Kidney epithelial cell (primary cell): ENCODE data around the gene OTUB1. TPM values are rescaled to one million over a fixed set of nuclear protein-coding genes. Genes with fewer than 3 reads are reported as not detected.

Experiments
- DNase-seq: peaks from one replicate; pipeline ENCODE4 v3.0.0-alpha.2; 2010; ENCODE audit warnings: low read depth
- H3K27me3 ChIP-seq: 2 replicates; pipeline ENCODE4 v1.6.0; 2011; ENCODE audit warnings: low read length; ENCODE audit not compliant: control insufficient read depth, insufficient read depth
- H3K36me3 ChIP-seq: 2 replicates; pipeline ENCODE4 v1.5.1; 2011; ENCODE audit warnings: low read length; ENCODE audit not compliant: control insufficient read depth, insufficient read depth
- H3K4me3 ChIP-seq: 2 replicates; pipeline ENCODE4 v1.5.1; 2011; ENCODE audit warnings: low read depth, mild to moderate bottlenecking, control low read depth, low read length
- CTCF ChIP-seq: IDR thresholded peaks from 2 replicates; pipeline ENCODE4 v1.5.1; 2011; ENCODE audit warnings: mild to moderate bottlenecking, moderate library complexity, low read length, control low read depth, inconsistent platforms; ENCODE audit not compliant: insufficient read depth, poor library complexity, severe bottlenecking
- total RNA-seq: library from RNA; depleted of rRNA; stranded (reverse); fragments of >200 nt; gene quantifications from 2 replicates; pipeline ENCODE4 v1.2.3, GENCODE V29; 2015

Gene OTUB1
- total RNA-seq, 1 donor from 2014 or later: 100.0 TPM

DNA sequence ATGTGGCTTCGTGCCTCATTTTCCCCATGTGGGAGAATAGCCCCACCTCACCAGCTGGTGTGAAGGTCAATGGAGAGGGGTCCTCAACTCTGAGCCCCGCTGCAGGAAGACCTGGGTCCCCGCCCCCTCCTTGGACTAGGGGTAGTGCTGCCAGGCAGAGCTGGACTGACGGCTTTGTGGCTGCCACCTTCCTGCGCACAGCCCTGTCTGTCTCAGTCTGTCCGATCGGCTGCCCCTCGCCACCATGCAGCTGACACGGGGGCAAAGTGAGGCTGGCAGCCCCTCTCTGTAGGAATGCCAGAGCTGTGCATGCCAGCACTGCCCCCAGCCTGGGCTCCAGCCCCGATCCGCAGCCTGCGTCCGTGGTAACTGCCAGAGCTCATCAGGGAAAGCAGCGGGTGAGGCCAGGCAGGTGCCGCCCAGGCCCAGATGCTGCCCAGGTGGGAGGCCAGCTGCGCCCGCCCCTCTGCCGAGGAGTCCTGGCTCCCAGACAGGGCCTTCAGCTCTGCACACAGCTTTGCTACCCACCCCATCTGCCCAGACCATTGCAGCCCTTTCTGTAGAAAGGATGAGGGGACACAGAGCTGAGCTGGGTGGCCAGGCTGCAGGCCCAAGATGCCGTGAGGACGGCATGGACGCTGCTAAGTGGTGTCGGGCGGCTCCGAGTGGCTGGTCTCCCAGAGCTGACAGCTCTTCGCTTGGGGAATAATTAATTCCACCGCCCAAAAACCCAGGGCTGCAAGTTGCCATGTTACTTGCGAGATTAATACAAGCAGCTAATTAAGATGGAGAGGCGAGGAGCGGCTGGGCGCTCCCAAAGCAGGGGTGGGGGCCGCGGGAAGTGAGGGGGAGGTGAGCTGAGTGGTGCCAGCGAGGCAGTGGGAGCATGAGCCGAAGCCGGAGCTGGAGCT is 30.0 kb downstream of the OTUB1 start:
- TF ChIP-seq CTCF: no peak
- DNase-seq: no peak
- H3K36me3 ChIP-seq: no peaks in the 10 kb centered on the region
- peaks cover 60% of the 10 kb centered on the region for H3K27me3 ChIP-seq
- no peak overlapping the region for H3K4me3 ChIP-seq

- H3K4me3 ChIP-seq: no peak overlapping the region
- H3K36me3 ChIP-seq: no peaks in the 10 kb centered on the region
- no peak for TF ChIP-seq CTCF
- DNase-seq: no peak
- peaks cover 68% of the 10 kb centered on the region for H3K27me3 ChIP-seq
Measured at GRCh38 chr11:64017945-64018224, 31.6 kb downstream of the OTUB1 start.

DNA sequence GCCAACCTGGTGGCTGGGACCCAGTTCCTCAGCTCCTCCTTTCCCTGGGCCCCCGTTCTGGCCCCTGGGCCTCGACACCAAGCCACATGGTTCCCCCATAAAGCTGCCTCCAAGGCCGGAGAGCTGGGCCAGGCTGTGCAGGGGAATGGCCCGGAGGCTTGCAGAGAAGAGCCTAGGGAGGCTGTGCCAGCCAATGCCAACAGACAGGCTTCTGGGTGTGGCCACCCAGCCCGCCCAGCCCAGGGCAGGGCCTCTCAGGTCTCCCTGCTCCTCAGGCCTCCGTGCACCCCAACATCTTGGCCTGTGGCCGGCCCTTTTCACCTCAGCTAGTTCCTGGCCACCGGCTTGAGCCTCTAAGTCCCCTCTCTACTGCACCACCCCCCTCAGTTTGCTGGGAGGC is 32.1 kb downstream of the OTUB1 start:
- Histone ChIP-seq H3K4me3 (no peak overlapping the region), H3K36me3 (no peaks in the 10 kb centered on the region), H3K27me3 (peaks cover 68% of the 10 kb centered on the region)
- no peak for DNase-seq
- no peak for TF ChIP-seq CTCF

GRCh38 chr11:64019106-64020037 is 33.1 kb downstream of the OTUB1 start:
- DNase-seq: no peak
- TF ChIP-seq CTCF: no peak
- peaks cover 68% of the 10 kb centered on the region for H3K27me3 ChIP-seq

GRCh38 chr11:64020976-64021756 is 34.9 kb downstream of the OTUB1 start:
- no peak for DNase-seq
- Histone ChIP-seq H3K27me3 (peaks cover 55% of the 10 kb centered on the region), H3K4me3 (no peak overlapping the region), H3K36me3 (no peaks in the 10 kb centered on the region)
- no peak for TF ChIP-seq CTCF

More at GRCh38 chr11:64019106-64020037, 33.1 kb downstream of the OTUB1 start:
- no peak overlapping the region for H3K4me3 ChIP-seq
- no peaks in the 10 kb centered on the region for H3K36me3 ChIP-seq
